Smooth muscle cell (in vitro differentiated cells): ENCODE results near the gene CPEB3. TPM values are rescaled to one million over a fixed set of nuclear protein-coding genes. Genes with fewer than 3 reads are reported as not detected.

Experiments
- DNase-seq: peaks from one replicate; lab custom pipeline; 2025; ENCODE audit not compliant: unreplicated experiment; lab: John Stamatoyannopoulos, UW
- H2AFZ ChIP-seq: fragments of 200-600 bp; sonication (generic); 2 replicates; pipeline ENCODE4 v1.6.0; 2016; ENCODE audit warnings: antibody characterized with exemption, low read depth, mild to moderate bottlenecking
- H3F3A ChIP-seq: fragments of 200-600 bp; sonication (generic); 2 replicates; pipeline ENCODE4 v1.6.0; 2017; ENCODE audit warnings: antibody characterized with exemption, low read depth
- H3K27ac ChIP-seq: fragments of 200-600 bp; sonication (generic); 2 replicates; pipeline ENCODE4 v1.5.1; 2016; ENCODE audit warnings: low read depth, mild to moderate bottlenecking
- H3K27me3 ChIP-seq: fragments of 200-600 bp; sonication (generic); 2 replicates; pipeline ENCODE4 v1.6.1; 2016; ENCODE audit warnings: low read depth, mild to moderate bottlenecking
- H3K36me3 ChIP-seq: fragments of 200-600 bp; sonication (generic); 2 replicates; pipeline ENCODE4 v1.5.1; 2016; ENCODE audit warnings: low read depth
- H3K4me1 ChIP-seq: fragments of 200-600 bp; sonication (generic); 2 replicates; pipeline ENCODE4 v1.5.1; 2016; ENCODE audit warnings: low read depth
- H3K4me2 ChIP-seq: fragments of 200-600 bp; sonication (generic); 2 replicates; pipeline ENCODE4 v1.6.0; 2016; ENCODE audit warnings: mild to moderate bottlenecking
- H3K4me3 ChIP-seq: fragments of 200-600 bp; sonication (generic); 2 replicates; pipeline ENCODE4 v1.5.1; 2016; ENCODE audit warnings: mild to moderate bottlenecking
- H3K79me2 ChIP-seq: fragments of 200-600 bp; sonication (generic); 2 replicates; pipeline ENCODE4 v1.6.0; 2016; ENCODE audit warnings: low read depth, mild to moderate bottlenecking
- H3K9ac ChIP-seq: fragments of 200-600 bp; sonication (generic); 2 replicates; pipeline ENCODE4 v1.6.0; 2016; ENCODE audit warnings: low read depth
- H3K9me3 ChIP-seq: fragments of 200-600 bp; sonication (generic); replicated peaks from 2 replicates; pipeline ENCODE4 v1.5.1; 2016; ENCODE audit warnings: low read depth
- H4K20me1 ChIP-seq: fragments of 200-600 bp; sonication (generic); 2 replicates; pipeline ENCODE4 v1.6.0; 2016; ENCODE audit warnings: low read depth
- WGBS: methylation state at CpG from one replicate; pipeline ENCODE4 v1.1.7; 2016; ENCODE audit warnings: low lambda C conversion rate; 5-methylcytosine and 5-hydroxymethylcytosine counted together
- polyA plus RNA-seq: library from polyadenylated mRNA; unstranded; fragments of >200 nt; fragmentation: Nextera tagmentation; extraction: Ambion mirVana; gene quantifications from 2 replicates; pipeline ENCODE4 v1.2.1, GENCODE V29; 2016
- total RNA-seq: library from RNA; depleted of rRNA; stranded (reverse); fragments of >200 nt; gene quantifications from 2 replicates; pipeline ENCODE4 v1.2.3, GENCODE V29; 2014
- TF ChIP-seq, protein P1 (sequence below): fragments of 200-600 bp; sonication (generic); IDR thresholded peaks from 2 replicates; pipeline ENCODE4 v1.5.1; 2017; ENCODE audit warnings: borderline replicate concordance, mild to moderate bottlenecking, antibody characterized with exemption; ENCODE audit not compliant: insufficient read depth, poor library complexity, severe bottlenecking

CPEB3 gene
- total and polyA plus RNA-seq, 2 experiments from 2014 or later, result 0.67 to 1.1 TPM

GRCh38 chr10:92298487-92298886 lies 7.6 kb upstream of the CPEB3 start:
- Histone ChIP-seq H3K4me3 (no peak overlapping the region), H3K27ac (no peak overlapping the region), H3K79me2 (peaks cover 99% of the 10 kb centered on the region), H3K4me2 (no peak overlapping the region), H3F3A (no peaks in the 10 kb centered on the region), H3K9me3 (no peaks in the 10 kb centered on the region), H3K36me3 (peaks cover 3% of the 10 kb centered on the region), H3K27me3 (no peaks in the 10 kb centered on the region), H3K4me1 (no peaks in the 10 kb centered on the region), H2AFZ (no peak overlapping the region), H4K20me1 (peaks cover 100% of the 10 kb centered on the region), H3K9ac (no peak overlapping the region)
- TF ChIP-seq, protein P1, sequence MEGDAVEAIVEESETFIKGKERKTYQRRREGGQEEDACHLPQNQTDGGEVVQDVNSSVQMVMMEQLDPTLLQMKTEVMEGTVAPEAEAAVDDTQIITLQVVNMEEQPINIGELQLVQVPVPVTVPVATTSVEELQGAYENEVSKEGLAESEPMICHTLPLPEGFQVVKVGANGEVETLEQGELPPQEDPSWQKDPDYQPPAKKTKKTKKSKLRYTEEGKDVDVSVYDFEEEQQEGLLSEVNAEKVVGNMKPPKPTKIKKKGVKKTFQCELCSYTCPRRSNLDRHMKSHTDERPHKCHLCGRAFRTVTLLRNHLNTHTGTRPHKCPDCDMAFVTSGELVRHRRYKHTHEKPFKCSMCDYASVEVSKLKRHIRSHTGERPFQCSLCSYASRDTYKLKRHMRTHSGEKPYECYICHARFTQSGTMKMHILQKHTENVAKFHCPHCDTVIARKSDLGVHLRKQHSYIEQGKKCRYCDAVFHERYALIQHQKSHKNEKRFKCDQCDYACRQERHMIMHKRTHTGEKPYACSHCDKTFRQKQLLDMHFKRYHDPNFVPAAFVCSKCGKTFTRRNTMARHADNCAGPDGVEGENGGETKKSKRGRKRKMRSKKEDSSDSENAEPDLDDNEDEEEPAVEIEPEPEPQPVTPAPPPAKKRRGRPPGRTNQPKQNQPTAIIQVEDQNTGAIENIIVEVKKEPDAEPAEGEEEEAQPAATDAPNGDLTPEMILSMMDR, result no peak
- DNase-seq, result no peak
- 94% methylated on average over 6 of the region's 6 CpGs for WGBS

DNA sequence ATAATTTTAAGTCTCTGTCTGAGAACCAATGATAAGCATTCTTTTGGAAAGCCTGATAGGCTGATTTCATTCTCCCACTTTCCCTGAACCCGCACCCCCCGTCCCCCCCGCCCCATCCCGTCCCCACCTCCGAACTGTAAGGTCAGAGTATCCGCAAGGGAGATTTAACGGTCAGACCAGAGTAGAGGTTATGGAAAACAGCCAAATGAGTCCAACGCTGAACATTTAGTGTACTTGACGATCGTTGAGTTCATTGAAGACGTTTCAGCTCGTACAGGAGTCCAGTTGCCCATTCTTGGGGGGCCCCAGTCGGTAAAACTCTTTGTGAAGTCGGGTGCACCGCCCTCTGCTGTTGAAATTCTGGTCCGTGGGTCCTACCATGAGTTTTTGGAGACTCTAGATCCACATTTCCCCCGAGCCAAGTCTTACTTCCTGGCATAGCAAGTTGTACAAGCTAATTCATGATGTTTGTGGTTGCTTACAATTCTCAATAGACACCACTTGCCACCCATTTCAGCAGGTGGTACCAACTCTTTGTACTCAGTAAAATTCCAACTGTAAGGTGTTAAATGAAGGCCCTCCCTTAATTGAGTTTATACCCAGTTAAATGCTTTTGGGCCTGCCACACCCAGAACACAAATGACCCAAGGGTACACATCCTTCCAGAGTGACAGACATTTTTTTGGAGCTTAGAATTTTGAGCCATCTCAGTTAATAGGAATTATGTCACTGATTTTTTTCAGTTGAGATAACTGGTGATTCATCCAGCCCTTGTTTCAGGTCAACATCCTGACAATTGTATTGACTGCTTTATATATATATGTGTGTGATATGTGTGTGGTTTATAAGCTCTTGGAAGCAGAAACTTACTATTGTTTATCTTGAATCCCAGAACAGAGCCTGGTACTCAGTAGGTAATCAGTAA lies 1.3 kb upstream of the CPEB3 start:
- no peak for DNase-seq
- Histone ChIP-seq H2AFZ (no peak overlapping the region), H3K27me3 (no peaks in the 10 kb centered on the region), H4K20me1 (peaks cover 53% of the 10 kb centered on the region), H3K79me2 (peaks cover 62% of the 10 kb centered on the region), H3K36me3 (no peaks in the 10 kb centered on the region), H3K4me2 (peak overlapping the region; percentile 81), H3F3A (no peaks in the 10 kb centered on the region), H3K9ac (peak overlapping the region; percentile 97), H3K27ac (peak overlapping the region; percentile 75), H3K4me1 (peaks cover 10% of the 10 kb centered on the region), H3K9me3 (no peaks in the 10 kb centered on the region), H3K4me3 (peak overlapping the region; percentile 86)
- 4% methylated on average over 17 of the region's 17 CpGs for WGBS
- TF ChIP-seq, protein P1, result peak; percentile 42

- Histone ChIP-seq H3K36me3 (no peaks in the 10 kb centered on the region), H3K9me3 (no peaks in the 10 kb centered on the region), H3K4me1 (peaks cover 10% of the 10 kb centered on the region), H3F3A (no peaks in the 10 kb centered on the region), H3K4me2 (peak overlapping the region; percentile 81), H3K4me3 (peak overlapping the region; percentile 86), H3K27me3 (no peaks in the 10 kb centered on the region), H3K79me2 (peaks cover 58% of the 10 kb centered on the region), H3K27ac (peak overlapping the region; percentile 75), H3K9ac (peak overlapping the region; percentile 97), H2AFZ (peak overlapping the region; percentile 94), H4K20me1 (peaks cover 46% of the 10 kb centered on the region)
- WGBS, result 2% methylated on average over 10 of the region's 10 CpGs
- TF ChIP-seq, protein P1, result no peak
- no peak for DNase-seq
Measured at GRCh38 chr10:92291616-92291865, 663 bp upstream of the CPEB3 start.
